LNCAP (cell line): Measurements from ENCODE around the gene ABCA13.

Source experiments
- TF ChIP-seq, protein P1 (sequence below): fragments of 450-650 bp; IDR thresholded peaks from 2 replicates; pipeline ENCODE4 v1.5.1; 2017; ENCODE audit warnings: mild to moderate bottlenecking

Gene ABCA13

DNA sequence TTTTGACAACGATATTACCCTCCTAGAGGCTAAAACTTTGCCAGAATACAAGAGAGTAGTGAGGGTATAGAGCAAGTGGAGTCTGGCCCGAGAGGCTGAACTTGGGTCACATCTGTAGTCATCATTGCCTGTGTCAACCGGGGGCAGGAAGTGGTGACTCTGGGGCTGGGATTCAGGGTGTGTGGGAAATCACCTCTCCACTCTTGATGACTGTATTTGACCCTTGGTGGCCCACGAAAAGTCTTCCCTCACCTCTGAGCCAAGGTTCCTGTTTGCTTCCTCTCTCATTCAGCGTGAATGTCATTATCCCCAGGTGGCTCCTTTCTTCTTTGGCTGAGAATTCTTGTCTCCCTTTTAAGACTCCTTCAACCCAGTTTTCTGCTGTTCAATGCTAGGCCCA, 240.4 kb downstream of the ABCA13 start:
- TF ChIP-seq, protein P1, sequence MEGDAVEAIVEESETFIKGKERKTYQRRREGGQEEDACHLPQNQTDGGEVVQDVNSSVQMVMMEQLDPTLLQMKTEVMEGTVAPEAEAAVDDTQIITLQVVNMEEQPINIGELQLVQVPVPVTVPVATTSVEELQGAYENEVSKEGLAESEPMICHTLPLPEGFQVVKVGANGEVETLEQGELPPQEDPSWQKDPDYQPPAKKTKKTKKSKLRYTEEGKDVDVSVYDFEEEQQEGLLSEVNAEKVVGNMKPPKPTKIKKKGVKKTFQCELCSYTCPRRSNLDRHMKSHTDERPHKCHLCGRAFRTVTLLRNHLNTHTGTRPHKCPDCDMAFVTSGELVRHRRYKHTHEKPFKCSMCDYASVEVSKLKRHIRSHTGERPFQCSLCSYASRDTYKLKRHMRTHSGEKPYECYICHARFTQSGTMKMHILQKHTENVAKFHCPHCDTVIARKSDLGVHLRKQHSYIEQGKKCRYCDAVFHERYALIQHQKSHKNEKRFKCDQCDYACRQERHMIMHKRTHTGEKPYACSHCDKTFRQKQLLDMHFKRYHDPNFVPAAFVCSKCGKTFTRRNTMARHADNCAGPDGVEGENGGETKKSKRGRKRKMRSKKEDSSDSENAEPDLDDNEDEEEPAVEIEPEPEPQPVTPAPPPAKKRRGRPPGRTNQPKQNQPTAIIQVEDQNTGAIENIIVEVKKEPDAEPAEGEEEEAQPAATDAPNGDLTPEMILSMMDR = no peak

DNA sequence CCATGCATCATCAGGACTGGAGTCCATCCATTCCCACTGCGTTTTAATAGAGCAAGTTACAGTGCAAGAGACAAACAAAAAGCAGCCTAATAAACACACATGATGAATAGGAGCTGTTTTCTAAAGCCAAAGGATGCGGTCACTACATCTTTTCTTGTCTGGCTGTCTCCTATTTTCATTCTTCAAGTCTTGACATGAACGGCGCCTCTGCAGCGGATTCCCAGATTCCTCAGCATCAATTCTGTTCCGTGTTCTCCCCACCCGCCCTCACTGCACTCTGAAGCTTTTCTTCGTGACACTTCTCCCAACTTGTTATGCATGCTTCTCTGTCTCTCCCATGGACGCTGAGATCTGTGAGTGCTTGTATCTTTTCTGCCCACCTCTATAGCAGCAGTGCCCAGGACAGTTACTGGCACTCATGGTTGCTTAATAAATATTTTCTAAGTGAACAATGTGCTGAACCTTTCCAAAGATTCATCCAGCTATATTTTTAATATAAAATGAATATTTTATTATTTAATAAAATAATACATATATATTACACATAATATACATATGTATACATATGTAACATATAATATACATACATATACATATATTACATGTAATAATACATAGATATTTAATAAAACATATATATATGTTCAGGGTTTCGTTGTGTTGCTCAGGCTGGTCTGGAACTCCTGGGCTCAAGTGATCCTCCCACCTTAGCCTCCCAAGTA, 242.9 kb downstream of the ABCA13 start:
- TF ChIP-seq, protein P1 = no peak

DNA sequence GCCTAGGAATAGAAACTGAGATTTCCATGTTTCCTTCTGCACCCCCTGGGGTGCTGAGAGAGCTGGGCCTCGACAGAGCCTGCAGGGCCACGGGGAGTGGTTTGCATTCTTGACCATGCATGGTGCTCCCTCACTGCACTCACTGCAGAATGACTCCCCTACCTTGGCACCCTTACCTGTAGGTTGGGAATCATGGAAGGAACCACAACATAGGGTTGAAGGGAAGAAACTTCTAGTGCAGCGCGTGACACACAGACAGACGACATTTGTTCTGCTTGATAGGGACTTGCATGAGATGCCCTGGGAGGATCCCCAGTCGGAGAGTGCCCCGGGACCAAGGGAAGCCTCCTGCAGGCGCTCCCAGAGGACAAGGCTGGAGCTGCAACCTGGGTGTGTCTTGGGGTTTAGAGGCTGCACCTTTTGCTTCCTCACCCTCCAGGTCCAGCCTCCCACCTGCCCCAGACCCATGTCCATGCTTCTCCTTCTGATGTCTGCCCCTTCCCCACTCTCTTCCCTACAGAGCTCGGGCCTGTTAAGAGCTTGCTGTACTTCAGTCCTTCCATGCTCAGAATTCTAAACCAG, 245.2 kb downstream of the ABCA13 start:
- TF ChIP-seq, protein P1 = no peak

DNA sequence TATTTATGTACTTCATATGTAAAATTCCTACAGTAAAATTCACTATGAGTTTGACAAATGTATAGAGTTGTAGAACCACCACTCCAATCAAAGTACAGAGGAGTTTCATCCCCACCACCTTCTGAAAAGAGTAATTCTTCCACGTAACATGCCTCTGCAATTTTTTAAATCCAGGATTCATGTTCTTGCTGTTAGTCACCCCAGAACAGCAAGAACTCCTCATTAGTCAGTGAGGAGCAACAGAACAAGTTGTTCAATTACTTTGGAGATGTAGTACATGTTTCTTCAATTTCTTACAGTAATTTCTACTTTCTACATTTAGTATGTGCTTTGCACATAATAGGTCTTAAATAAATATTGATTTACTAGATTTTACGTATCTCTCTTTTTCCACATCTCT, 248.1 kb downstream of the ABCA13 start:
- TF ChIP-seq, protein P1 = no peak

DNA sequence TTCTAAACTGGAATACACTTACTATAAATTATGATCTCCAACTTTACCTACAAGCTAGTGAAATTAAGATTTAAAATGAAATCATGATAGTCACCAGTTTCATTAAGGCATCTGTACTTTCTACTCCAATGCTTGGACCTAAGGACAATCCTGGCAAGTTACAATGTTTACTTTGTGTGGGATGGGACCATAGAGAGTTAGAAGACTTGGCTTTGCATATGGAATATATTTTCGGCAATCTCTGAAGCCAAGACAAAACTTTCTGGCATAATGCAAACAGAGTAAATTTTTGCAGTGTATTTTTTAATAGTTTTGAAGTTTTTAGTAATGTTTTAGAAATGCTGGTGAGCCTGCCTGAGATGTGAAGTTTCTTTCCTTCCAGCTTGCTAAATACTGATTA, 248.9 kb downstream of the ABCA13 start:
- TF ChIP-seq, protein P1 = no peak

DNA sequence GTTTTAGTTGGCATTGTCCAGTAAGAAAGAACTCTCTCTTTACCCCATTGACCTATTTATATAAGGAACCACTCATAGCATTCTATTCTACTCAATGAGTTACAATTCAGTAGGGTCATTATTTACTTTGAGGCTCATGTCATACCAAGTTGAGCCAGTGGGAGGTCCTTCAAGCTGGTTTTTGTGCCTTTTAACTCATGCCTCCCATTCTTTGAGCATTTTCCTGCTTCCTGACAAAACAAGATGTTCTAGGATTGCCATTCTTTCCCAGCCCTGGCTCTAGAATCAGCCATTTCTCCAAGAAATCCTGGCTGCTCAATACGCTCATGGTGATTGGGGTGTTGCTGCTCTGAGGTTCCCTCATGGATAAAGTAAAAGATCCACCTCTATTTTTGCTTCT, 250.1 kb downstream of the ABCA13 start:
- TF ChIP-seq, protein P1 = no peak

DNA sequence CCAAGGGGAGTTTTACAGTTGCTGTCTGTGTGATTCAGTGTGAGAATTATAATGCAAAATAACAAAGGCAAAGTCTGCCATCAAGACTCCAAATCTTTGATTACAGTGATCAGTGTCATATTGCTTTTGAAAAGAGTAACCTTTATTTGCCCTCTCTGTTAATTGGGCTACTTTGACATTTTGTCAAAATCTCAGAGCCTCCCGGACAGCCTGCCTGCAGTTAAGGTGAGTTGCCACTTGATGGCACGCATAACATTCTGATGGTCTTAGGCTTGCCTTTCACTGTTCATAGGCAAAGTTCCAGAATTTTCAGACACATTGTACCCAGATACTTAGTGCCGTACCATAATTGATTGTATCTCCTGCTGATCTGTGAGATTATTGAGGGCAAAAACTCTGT, 253.5 kb downstream of the ABCA13 start:
- TF ChIP-seq, protein P1 = peak; percentile 88
